Omental fat pad (tissue), 4 donors: ENCODE measurements around the gene SEPTIN11. TPM values are rescaled to one million over a fixed set of nuclear protein-coding genes. Genes with fewer than 3 reads are reported as not detected.

Experiments used
- ATAC-seq: fragments of 150-250 bp; one replicate; pipeline ENCODE4 v1.9.1; 2016; ENCODE audit warnings: mild to moderate bottlenecking, moderate library complexity; ENCODE audit not compliant: low FRiP score
- DNase-seq: peaks from one replicate; pipeline ENCODE4 v3.0.0-alpha.2; 2019; ENCODE audit warnings: low spot score
- CTCF ChIP-seq, 3 donors: fragments of 450-650 bp; IDR thresholded peaks; one replicate each; pipeline ENCODE4 v1.5.1; 2016 to 2017; ENCODE audit warnings: antibody characterized with exemption in 3 of 3, mild to moderate bottlenecking in 3 of 3, moderate library complexity in 2 of 3
- total RNA-seq, 4 donors: library from RNA; depleted of rRNA; stranded (reverse); fragments of >200 nt; gene quantifications; one replicate each; pipeline ENCODE4 v1.1.0, GENCODE V29; 2016

Gene SEPTIN11
- total RNA-seq, 4 donors from 2014 or later, result 203 to 434 (median 245) TPM

- no peak for DNase-seq
- ATAC-seq, result no peak
- no peak for TF ChIP-seq CTCF (IDR thresholded peaks at IDR 0.05)
These were observed 25.8 kb upstream of the SEPTIN11 start for GRCh38 chr4:76923619-76924357.

GRCh38 chr4:76926841-76927240, 22.7 kb upstream of the SEPTIN11 start:
- TF ChIP-seq CTCF (IDR thresholded peaks at IDR 0.05), result no peak
- ATAC-seq (no peak), DNase-seq (no peak)

GRCh38 chr4:76930685-76931084, 18.9 kb upstream of the SEPTIN11 start:
- no peak for ATAC-seq
- no peak for TF ChIP-seq CTCF (IDR thresholded peaks at IDR 0.05)
- DNase-seq, result no peak

- no peak for TF ChIP-seq CTCF (IDR thresholded peaks at IDR 0.05)
- no peak for DNase-seq
- no peak for ATAC-seq
These were observed 18.5 kb upstream of the SEPTIN11 start for GRCh38 chr4:76931087-76931486.

- ATAC-seq, result no peak
These were observed 17.8 kb upstream of the SEPTIN11 start for GRCh38 chr4:76931576-76932276.

GRCh38 chr4:76939184-76939583, 10.4 kb upstream of the SEPTIN11 start:
- TF ChIP-seq CTCF (IDR thresholded peaks at IDR 0.05), result no peak
- no peak for DNase-seq
- ATAC-seq, result no peak

More at GRCh38 chr4:76931576-76932276, 17.8 kb upstream of the SEPTIN11 start:
- TF ChIP-seq CTCF (IDR thresholded peaks at IDR 0.05), result no peak
- no peak for DNase-seq
